OCI-LY1 (cell line): ENCODE results near the gene ADAMTS14.

Experiments
- H2AFZ ChIP-seq: fragments of 200-600 bp; sonication (generic), shearing (Covaris generic); 2 replicates; pipeline ENCODE4 v1.6.0; 2014; ENCODE audit warnings: antibody characterized with exemption, mild to moderate bottlenecking, low read length
- H3F3A ChIP-seq: fragments of 200-600 bp; sonication (generic), shearing (Covaris generic); 2 replicates; pipeline ENCODE4 v1.6.0; 2014; ENCODE audit warnings: mild to moderate bottlenecking, antibody characterized with exemption, low read length, moderate library complexity; ENCODE audit not compliant: insufficient read depth
- H3K27ac ChIP-seq: fragments of 200-600 bp; sonication (generic); 2 replicates; pipeline ENCODE4 v1.5.1; 2014; ENCODE audit warnings: low read length, mixed run types, mild to moderate bottlenecking, low read depth; ENCODE audit not compliant: poor library complexity, severe bottlenecking
- H3K27me3 ChIP-seq: fragments of 200-600 bp; sonication (generic); 2 replicates; pipeline ENCODE4 v1.6.0; 2014; ENCODE audit warnings: antibody characterized with exemption, mild to moderate bottlenecking, low read length, moderate library complexity; ENCODE audit not compliant: insufficient read depth
- H3K36me3 ChIP-seq: fragments of 200-600 bp; sonication (generic); 2 replicates; pipeline ENCODE4 v1.6.1; 2014; ENCODE audit warnings: mild to moderate bottlenecking, antibody characterized with exemption, low read length, moderate library complexity, mixed read lengths; ENCODE audit not compliant: insufficient read depth
- H3K4me1 ChIP-seq: fragments of 200-600 bp; sonication (generic); 2 replicates; pipeline ENCODE4 v1.5.1; 2014; ENCODE audit warnings: mild to moderate bottlenecking, low read length, moderate library complexity; ENCODE audit not compliant: insufficient read depth, severe bottlenecking
- H3K4me2 ChIP-seq: fragments of 200-600 bp; sonication (generic), shearing (Covaris generic); 2 replicates; pipeline ENCODE4 v1.6.1; 2014; ENCODE audit warnings: low read length
- H3K4me3 ChIP-seq: fragments of 200-600 bp; sonication (generic); 2 replicates; pipeline ENCODE4 v1.5.1; 2014; ENCODE audit warnings: low read length, low read depth, mild to moderate bottlenecking, mixed read lengths; ENCODE audit not compliant: poor library complexity, severe bottlenecking
- H3K79me2 ChIP-seq: fragments of 200-600 bp; shearing (Covaris generic); 2 replicates; pipeline ENCODE4 v1.6.1; 2016; ENCODE audit warnings: mixed run types, low read length, mixed read lengths; ENCODE audit not compliant: insufficient read depth
- H3K9ac ChIP-seq: fragments of 200-600 bp; sonication (generic), shearing (Covaris generic); 2 replicates; pipeline ENCODE4 v1.6.1; 2014; ENCODE audit warnings: mild to moderate bottlenecking, low read length, mixed read lengths
- H3K9me2 ChIP-seq: fragments of 200-600 bp; sonication (generic), shearing (Covaris generic); 2 replicates; pipeline ENCODE4 v1.6.1; 2014; ENCODE audit warnings: low read depth, mild to moderate bottlenecking, low read length, mixed read lengths
- H3K9me3 ChIP-seq: fragments of 200-600 bp; shearing (Covaris generic); 2 replicates; pipeline ENCODE4 v1.6.1; 2014; ENCODE audit warnings: low read length, mixed read lengths
- H4K20me1 ChIP-seq: fragments of 200-600 bp; sonication (generic), shearing (Covaris generic); 2 replicates; pipeline ENCODE4 v1.6.0; 2016; ENCODE audit warnings: mild to moderate bottlenecking, low read length; ENCODE audit not compliant: insufficient read depth
- EZH2 ChIP-seq: fragments of 200-600 bp; sonication (generic), shearing (Covaris generic); IDR thresholded peaks from 2 replicates; pipeline ENCODE4 v1.8.0; 2017; ENCODE audit warnings: borderline replicate concordance, mixed run types, mild to moderate bottlenecking, antibody characterized with exemption, low read length, moderate library complexity, mixed read lengths
- TF ChIP-seq, protein P1 (sequence below): fragments of 200-600 bp; sonication (generic), shearing (Covaris generic); IDR thresholded peaks from 2 replicates; pipeline ENCODE4 v1.5.1; 2017; ENCODE audit warnings: mild to moderate bottlenecking, antibody characterized with exemption, low read length, moderate library complexity, mixed read lengths

The ADAMTS14 gene

GRCh38 chr10:70742537-70743429 is 70.5 kb downstream of the ADAMTS14 start:
- H3K4me2 ChIP-seq = no peak overlapping the region
- no peak overlapping the region for H2AFZ ChIP-seq
- H3K27me3 ChIP-seq = peaks cover 8% of the 10 kb centered on the region; the same call in 1 of the 2 replicates
- H3K36me3 ChIP-seq = no peaks in the 10 kb centered on the region; the same call in 1 of the 2 replicates
- H3K4me3 ChIP-seq = no peak overlapping the region
- no peak overlapping the region for H3K27ac ChIP-seq
- TF ChIP-seq EZH2 = no peak
- TF ChIP-seq, protein P1, sequence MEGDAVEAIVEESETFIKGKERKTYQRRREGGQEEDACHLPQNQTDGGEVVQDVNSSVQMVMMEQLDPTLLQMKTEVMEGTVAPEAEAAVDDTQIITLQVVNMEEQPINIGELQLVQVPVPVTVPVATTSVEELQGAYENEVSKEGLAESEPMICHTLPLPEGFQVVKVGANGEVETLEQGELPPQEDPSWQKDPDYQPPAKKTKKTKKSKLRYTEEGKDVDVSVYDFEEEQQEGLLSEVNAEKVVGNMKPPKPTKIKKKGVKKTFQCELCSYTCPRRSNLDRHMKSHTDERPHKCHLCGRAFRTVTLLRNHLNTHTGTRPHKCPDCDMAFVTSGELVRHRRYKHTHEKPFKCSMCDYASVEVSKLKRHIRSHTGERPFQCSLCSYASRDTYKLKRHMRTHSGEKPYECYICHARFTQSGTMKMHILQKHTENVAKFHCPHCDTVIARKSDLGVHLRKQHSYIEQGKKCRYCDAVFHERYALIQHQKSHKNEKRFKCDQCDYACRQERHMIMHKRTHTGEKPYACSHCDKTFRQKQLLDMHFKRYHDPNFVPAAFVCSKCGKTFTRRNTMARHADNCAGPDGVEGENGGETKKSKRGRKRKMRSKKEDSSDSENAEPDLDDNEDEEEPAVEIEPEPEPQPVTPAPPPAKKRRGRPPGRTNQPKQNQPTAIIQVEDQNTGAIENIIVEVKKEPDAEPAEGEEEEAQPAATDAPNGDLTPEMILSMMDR = no peak
- no peaks in the 10 kb centered on the region for H3K4me1 ChIP-seq
- no peaks in the 10 kb centered on the region for H3K79me2 ChIP-seq
- no peaks in the 10 kb centered on the region for H4K20me1 ChIP-seq
- no peaks in the 10 kb centered on the region for H3F3A ChIP-seq
- no peaks in the 10 kb centered on the region for H3K9me2 ChIP-seq
- H3K9me3 ChIP-seq = no peaks in the 10 kb centered on the region
- H3K9ac ChIP-seq = no peak overlapping the region

- Histone ChIP-seq H3K9me3 (no peaks in the 10 kb centered on the region), H3K4me3 (no peak overlapping the region), H3K27ac (no peak overlapping the region), H3K9ac (no peak overlapping the region), H3K4me1 (no peaks in the 10 kb centered on the region), H3K36me3 (no peaks in the 10 kb centered on the region; the same call in 1 of the 2 replicates), H3K79me2 (no peaks in the 10 kb centered on the region), H4K20me1 (no peaks in the 10 kb centered on the region), H3K9me2 (no peaks in the 10 kb centered on the region), H3F3A (no peaks in the 10 kb centered on the region), H2AFZ (no peak overlapping the region), H3K4me2 (no peak overlapping the region), H3K27me3 (peaks cover 8% of the 10 kb centered on the region; the same call in 1 of the 2 replicates)
- TF ChIP-seq EZH2 = no peak
- TF ChIP-seq, protein P1 = no peak
These were observed 71.1 kb downstream of the ADAMTS14 start for GRCh38 chr10:70743430-70743788.

DNA sequence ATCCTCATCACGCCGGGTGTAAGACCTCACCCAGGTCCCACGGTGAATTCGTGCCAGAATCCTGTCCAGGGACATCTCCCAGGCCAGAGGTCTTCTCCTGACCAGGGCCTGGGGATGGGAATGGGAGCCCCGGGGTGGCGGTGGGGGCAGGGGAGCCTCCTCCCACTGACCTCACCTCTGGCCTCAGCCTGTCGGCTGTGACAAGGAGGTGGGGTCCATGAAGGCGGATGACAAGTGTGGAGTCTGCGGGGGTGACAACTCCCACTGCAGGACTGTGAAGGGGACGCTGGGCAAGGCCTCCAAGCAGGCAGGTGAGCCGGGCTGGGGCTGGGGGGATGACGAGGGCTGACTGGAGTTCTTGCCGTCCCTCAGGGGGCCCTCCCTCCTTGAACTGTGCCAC is 71.6 kb downstream of the ADAMTS14 start:
- no peak overlapping the region for H3K9ac ChIP-seq
- no peaks in the 10 kb centered on the region for H3F3A ChIP-seq

More for the DNA sequence above, 71.6 kb downstream of the ADAMTS14 start:
- Histone ChIP-seq H3K27me3 (peaks cover 8% of the 10 kb centered on the region; the same call in 1 of the 2 replicates), H3K4me1 (no peaks in the 10 kb centered on the region), H3K9me3 (no peaks in the 10 kb centered on the region), H2AFZ (no peak overlapping the region), H3K4me3 (no peak overlapping the region), H4K20me1 (no peaks in the 10 kb centered on the region), H3K4me2 (no peak overlapping the region), H3K27ac (no peak overlapping the region), H3K36me3 (no peaks in the 10 kb centered on the region; the same call in 1 of the 2 replicates), H3K79me2 (no peaks in the 10 kb centered on the region), H3K9me2 (no peaks in the 10 kb centered on the region)
- TF ChIP-seq EZH2 = no peak
- TF ChIP-seq, protein P1 = no peak
